HFF-Myc (cell line): ENCODE data around the gene ABCB4.

Source experiments
- DNase-seq: peaks from one replicate; pipeline ENCODE4 v3.0.0-alpha.2; 2011; ENCODE audit warnings: low read depth; ENCODE audit errors: extremely low read depth
- H3K4me3 ChIP-seq: replicated peaks from 2 replicates; pipeline ENCODE4 v1.5.1; 2011; ENCODE audit warnings: low read depth, mild to moderate bottlenecking, control low read depth, low read length
- TF ChIP-seq, protein P1 (sequence below): IDR thresholded peaks from 2 replicates; pipeline ENCODE4 v1.5.1; 2012; ENCODE audit warnings: mild to moderate bottlenecking, low read depth, low read length, control low read depth; ENCODE audit errors: missing control alignments

Gene ABCB4

DNA sequence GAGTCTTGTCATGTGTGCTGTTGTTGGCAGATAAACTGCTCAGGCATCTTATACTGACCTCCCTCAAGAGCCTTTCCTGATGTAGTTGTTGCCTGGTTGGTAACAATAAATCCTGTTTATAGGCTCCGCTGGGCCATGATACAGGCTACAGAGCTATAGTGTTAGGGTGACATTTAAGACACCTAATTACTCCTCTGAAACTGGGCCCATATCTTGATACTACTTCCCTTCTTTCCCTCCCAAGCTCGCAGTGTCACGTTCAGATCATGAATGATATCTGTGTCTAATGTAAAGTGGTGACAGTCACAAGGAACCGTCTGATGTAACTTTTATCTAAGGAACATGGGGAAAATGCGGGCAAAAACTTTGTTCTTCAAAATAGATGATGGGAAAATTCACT, 94.6 kb downstream of the ABCB4 start:
- no peak for DNase-seq
- TF ChIP-seq, protein P1, sequence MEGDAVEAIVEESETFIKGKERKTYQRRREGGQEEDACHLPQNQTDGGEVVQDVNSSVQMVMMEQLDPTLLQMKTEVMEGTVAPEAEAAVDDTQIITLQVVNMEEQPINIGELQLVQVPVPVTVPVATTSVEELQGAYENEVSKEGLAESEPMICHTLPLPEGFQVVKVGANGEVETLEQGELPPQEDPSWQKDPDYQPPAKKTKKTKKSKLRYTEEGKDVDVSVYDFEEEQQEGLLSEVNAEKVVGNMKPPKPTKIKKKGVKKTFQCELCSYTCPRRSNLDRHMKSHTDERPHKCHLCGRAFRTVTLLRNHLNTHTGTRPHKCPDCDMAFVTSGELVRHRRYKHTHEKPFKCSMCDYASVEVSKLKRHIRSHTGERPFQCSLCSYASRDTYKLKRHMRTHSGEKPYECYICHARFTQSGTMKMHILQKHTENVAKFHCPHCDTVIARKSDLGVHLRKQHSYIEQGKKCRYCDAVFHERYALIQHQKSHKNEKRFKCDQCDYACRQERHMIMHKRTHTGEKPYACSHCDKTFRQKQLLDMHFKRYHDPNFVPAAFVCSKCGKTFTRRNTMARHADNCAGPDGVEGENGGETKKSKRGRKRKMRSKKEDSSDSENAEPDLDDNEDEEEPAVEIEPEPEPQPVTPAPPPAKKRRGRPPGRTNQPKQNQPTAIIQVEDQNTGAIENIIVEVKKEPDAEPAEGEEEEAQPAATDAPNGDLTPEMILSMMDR, result no peak
- H3K4me3 ChIP-seq, result no peak overlapping the region

DNA sequence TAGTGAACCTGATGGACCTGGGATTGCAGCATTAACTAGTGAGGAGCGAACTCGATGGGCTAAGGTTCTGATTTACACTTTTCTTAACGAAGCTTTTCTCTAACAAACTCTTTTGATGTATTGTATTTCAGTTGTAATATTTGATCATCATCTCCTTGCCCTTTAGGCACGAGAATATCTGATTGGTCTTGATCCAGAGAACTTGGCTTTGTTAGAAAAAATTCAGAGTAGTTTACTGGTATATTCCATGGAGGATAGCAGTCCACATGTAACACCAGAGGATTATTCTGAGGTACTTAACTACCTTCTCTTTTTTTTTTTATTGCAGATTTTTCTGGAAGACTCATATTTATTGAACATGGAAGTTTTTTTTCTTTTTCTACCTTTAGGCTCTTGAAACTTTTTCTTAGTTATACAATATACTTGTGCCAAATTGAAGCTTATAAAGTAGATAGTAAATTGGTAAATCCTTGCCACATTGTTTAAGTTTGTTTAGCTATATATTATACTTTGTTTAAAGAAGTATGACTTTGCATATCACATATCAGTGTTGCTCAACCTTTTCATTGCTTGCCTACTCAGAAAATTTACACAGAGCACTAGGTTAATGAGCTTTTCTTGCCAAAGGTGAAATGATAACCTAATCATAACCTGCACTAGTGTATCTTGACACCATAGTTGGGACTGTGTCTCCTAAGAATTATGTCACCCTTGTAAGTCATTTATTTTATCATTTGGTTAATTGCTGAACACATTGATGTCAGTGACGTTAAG, 99.6 kb downstream of the ABCB4 start:
- TF ChIP-seq, protein P1, result no peak
- H3K4me3 ChIP-seq, result no peak overlapping the region
- DNase-seq, result no peak

DNA sequence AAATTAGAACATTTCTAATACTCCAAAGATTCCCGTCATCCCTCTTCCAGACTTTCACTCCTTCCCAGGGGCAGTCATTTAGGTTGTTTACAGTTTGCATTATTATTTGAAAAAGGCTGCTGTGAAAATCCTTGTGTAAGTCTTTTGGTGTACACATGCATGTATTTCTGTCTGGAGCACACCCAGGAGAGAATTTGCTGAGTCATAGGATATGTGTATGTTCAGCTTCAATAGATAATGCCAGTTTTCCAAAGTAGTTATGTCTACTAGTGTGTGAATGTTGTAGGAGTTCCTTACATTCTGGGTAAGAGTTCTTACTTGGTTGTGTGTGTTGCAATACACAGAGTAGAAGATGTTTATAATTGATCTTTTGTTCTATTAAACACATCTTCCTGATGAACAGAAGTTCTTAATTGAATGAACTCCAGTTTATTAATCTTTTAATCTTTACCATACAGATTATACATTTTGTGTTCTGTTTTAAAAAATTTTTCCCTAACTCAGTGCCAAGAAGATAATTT, 104.8 kb downstream of the ABCB4 start:
- TF ChIP-seq, protein P1, result no peak
- DNase-seq, result peak; percentile 14
- H3K4me3 ChIP-seq, result no peak overlapping the region

DNA sequence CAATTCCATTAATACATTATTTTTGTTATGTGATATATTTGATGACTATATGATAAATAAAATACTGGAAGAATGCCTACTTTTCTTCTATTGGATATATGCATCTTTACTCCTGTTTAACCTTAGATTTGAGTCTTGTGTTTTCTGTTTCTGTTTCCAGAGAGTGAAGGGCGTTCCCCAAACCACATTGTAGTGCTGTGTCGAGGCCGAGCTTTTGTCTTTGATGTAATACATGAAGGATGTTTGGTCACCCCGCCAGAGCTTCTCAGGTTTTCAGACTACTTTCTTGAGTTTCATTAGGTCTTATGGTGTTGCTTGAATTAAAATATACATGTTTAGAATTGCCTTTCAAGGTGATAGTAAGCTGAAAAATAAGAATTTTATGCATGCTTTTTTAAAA, 106.3 kb downstream of the ABCB4 start:
- H3K4me3 ChIP-seq, result no peak overlapping the region
- DNase-seq, result no peak
- TF ChIP-seq, protein P1, result no peak

DNA sequence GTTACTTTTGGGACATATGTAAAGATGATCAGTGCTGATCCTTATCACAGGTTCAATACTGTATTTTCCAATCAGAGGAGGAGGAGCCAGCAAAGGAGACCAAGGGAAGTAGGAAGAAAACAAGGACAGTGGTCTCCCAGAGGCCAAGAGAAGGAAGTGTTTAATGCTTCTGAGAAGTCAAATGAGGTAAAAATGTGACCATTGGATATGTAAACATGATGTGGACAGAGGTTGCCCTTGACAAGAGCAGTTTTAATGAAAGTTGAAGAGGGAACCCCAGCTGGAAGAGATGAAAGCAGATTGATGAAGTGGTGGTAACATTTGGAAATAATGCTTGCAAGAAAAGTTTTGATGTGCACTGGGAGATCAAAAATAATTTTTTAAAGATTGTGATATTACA, 111.2 kb downstream of the ABCB4 start:
- DNase-seq, result no peak
- TF ChIP-seq, protein P1, result no peak
- no peak overlapping the region for H3K4me3 ChIP-seq

DNA sequence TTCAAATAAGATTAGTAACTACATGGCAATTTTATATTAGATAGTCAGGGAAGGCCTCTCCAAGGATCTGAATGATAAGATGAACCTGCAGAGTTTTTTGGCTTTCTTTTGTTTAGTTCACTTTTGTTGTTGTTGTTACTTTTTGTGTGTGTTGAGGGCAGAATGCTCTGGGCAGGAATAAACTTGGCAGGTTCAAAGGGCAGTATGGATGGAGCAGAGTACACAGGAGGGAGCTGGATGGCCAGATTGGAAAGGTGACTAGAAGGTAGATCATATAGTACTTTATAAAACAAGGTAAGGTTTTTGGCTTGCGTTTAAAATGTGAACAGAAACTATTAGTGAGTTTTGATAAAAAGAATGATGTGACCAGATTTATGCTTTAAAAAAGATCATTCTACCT, 112.1 kb downstream of the ABCB4 start:
- no peak for DNase-seq
- H3K4me3 ChIP-seq, result no peak overlapping the region
- TF ChIP-seq, protein P1, result no peak

DNA sequence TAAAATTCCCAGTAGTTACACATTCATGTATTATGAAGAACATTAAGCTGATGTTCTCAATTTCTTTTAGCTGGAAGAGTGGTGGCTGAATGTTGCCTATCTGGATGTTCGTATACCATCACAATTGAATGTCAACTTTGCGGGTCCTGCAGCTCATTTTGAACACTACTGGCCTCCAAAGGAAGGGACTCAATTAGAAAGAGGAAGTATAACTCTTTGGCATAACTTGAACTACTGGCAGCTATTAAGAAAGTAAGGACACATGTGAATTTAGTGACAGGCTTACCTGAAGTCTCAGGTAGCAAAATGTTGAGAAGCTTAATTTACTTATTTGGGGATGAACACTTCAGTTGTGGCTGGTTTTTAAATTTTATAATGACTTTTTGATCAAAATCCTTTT, 114.2 kb downstream of the ABCB4 start:
- DNase-seq, result no peak
- TF ChIP-seq, protein P1, result no peak
- H3K4me3 ChIP-seq, result no peak overlapping the region
